LHCN-M2 (cell line): ENCODE measurements around the gene RCVRN. TPM values are rescaled to one million over a fixed set of nuclear protein-coding genes. Genes with fewer than 3 reads are reported as not detected.

Experiments
- DNase-seq: peaks from one replicate; pipeline ENCODE4 v3.0.0-alpha.2; 2012; ENCODE audit warnings: low read depth
- polyA plus RNA-seq: library from polyadenylated mRNA; unstranded; fragments of >200 nt; gene quantifications from one replicate; pipeline ENCODE4 v1.2.1, GENCODE V29; 2012; ENCODE audit warnings: missing spikeins
- total RNA-seq: library from RNA; depleted of rRNA; stranded (reverse); fragments of >200 nt; gene quantifications from 2 replicates; pipeline ENCODE4 v1.2.3, GENCODE V29; 2014; rRNA removed

Gene RCVRN
- not detected in 2 replicates for total RNA-seq
- not detected for polyA plus RNA-seq

DNA sequence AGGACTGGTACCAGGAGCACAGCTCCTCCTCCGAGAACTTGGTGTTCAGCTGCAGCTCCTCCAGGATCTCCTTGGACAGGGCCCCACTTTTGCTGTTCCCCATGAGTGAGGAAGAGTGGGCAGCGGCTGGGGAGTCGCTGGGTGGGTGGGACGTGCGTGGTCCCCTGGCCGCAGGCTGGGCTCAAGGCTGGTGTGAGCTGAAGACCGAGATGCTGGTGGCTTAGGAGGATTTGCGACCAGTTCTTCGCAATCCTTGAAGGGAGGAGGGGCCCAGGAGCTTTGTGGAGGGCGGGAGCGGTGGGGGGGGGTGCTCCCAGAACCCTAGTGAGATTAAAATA lies at the start of gene RCVRN:
Gene RCVRN, minus strand, starts transcription at position 194 of the 338 bp plus-strand sequence. Its CDS starts 91 bp downstream, at position 103.
- DNase-seq: no peak

DNA sequence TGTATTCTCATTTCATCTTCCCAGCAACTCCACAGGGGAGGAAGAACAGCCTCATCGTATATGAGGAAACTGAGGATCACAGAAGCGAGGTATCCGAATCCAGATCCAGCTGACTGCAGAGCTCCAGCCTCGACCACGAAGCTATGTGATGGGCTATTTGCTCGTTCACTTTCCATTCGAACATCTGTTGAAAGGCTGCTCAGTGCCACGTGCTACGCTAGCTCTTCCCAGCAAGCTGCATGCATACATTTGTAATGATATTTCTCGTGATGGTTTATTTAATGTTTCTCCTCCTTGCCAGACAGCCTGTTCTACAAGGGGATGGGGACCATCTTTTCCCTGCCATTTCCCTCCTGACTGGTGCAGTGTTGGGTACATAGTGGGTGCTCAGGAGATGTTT lies 48.4 kb upstream of the RCVRN start:
- DNase-seq: no peak

DNA sequence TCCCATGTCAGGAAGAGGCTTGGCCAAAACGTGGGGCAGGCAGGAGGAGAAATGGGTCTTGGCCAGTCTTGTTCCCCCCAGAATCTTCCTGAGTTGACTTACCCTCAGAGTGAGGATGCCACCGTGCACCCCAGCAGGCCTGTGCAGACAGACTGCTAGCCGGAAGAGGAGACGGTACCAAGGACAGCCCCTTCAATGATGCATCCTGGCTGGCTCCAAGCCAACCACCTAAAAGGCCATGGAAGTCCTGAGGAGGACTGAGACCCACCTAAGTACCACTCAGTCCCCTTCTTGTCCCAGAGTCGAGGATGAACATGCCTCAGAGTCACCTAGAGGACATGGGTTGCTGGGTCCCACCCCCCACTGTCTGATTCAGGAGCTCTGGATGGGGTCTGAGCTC lies 46.7 kb upstream of the RCVRN start:
- no peak for DNase-seq

DNA sequence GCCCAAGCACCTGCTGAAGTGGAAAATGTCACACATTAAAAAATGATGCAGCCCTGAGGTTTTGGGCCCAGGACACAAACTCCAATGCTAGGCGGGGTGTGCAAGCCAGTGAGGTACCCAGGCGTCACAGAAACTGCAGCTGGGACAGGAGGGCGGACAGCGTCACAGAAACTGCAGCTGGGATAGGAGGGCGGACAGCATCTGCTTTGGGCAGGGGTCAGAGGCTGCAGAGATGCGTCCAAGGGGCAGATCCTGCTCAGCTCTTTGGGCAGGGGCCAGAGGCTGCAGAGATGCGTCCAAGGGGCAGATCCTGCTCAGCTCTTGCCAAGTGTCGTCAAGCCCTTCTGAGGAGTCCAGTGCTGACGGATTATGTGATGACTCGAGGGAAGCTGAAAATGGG lies 43.9 kb upstream of the RCVRN start:
- no peak for DNase-seq

DNA sequence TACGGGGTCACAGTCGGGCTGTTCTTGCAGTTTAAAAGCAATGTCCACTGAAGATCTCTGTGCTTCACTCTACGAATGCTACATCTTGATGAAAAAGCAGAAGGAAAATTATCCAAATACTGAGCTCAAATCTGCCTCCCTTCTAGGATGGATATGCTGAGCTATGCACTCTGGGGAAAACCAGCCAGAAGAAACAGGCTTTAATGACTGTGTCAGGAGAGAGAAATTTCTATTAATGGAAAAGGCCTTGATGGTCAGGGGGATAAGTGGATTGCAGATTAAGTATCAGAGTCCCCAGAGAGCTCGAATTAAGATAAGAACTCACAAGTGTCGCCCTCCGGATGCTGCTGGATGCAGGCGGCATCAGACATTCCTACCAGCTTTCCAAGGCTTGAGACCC lies 39.6 kb upstream of the RCVRN start:
- DNase-seq: no peak

DNA sequence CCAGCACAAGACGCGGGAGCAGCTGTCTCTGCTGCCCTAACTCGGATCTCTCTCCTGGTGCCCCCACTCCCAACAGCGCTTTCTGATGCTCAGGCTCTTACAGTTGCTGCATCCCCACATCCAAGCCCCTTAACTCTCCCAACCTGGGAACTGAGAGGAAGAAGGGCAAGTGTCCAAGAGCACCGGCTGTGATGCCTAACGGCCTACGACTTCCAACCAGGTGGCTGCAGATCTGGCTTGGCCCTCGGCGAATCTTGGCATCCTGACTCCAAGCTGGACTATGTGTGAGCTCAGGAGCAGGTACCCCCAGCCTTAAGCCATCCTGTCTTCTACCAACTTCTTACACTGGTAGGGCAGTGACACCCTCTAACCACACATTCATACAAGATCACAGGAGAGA lies 38.3 kb upstream of the RCVRN start:
- DNase-seq: no peak

DNA sequence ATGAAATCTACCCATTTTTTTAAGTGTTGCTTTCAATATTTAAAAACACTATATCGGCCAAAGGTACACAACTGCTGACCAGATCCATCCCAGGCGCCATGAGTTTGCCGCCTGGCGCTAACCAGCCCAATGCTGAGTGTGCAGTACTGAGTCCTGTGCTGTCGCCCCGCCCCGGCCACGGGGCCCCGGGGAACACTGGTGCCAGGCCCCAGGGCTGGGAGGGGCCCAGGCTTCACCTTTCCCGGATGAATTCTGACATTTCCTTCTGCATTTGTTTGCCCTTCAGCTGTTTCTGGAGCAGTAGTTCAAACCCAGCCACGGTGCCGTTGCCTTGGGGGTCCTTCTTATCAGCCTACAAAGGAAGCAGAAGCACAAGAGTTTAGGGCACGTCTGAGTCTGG lies 37.8 kb upstream of the RCVRN start:
- no peak for DNase-seq

DNA sequence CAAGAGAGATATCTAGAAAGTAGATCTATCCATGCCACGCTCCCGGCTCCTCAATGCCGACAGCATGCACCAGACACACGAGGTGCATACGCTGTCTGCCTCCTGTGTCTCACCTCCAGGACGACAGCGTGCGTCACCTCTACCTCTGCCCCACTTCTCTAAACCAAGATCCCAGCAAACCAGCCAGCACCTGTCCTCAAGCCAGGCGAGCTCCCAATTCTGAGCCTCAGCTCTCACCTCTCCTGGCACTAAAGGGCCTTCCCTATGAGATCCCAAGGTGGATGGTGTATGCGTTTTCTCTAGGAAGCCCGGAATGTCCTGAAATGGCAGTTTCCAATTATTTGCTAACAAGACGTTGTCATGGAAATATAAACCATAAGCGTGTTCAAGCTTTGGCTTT lies 36.2 kb upstream of the RCVRN start:
- no peak for DNase-seq

DNA sequence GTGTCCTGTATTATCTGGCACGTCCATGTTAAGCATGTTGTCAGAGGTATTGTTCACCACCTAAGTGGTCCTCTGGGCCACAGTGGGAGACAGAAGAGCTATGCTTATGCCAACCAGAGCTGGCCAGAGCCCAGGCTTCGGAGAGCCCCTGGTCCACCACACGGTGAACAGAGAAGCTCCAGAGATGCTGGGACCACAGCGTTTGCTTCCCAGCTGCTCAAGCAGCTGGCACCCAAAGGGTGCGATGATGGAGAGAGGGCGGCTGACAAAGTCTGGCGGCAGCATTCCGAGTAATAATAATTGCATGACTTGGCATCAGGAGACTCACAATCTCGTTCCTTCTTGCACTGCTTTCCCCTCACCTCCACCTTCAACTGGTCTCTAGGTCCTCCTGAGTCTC lies 35.8 kb upstream of the RCVRN start:
- DNase-seq: no peak

DNA sequence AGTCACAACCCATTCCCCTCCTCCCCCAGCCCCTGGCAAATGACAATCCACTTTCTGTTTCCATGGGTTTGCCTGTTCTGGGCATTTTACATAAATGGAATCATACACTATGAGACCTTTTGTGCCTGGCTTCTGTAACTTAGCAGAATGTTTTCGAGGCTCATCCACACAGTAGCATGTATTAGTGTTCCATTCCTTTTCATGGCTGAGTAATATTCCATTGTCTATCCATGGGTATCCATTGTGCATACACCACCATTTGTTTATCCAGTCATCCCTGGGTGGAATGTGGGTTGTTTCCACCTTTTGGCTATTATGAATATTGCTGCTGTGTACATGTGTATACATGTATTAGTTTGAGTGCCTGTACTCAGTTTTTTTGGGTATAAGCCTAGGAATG lies 33.7 kb upstream of the RCVRN start:
- DNase-seq: no peak

DNA sequence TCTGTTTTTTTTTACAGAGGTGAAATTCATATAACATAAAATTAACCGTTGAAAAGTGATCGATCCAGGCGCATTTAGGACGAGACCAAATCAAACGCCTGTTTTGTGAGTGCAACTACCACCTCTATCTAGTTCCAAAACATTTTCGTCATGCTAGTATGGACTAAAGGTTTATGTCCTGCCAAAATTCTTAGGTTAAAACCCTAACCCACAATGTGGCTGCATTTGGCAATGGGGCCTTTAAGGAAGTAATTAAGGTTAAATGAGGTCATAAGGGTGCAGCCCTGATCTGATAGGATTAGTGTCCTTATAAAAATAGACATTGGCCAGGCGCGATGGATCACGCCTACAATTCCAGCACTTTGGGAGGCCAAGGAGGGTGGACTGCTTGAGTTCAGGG lies 32.8 kb upstream of the RCVRN start:
- no peak for DNase-seq

DNA sequence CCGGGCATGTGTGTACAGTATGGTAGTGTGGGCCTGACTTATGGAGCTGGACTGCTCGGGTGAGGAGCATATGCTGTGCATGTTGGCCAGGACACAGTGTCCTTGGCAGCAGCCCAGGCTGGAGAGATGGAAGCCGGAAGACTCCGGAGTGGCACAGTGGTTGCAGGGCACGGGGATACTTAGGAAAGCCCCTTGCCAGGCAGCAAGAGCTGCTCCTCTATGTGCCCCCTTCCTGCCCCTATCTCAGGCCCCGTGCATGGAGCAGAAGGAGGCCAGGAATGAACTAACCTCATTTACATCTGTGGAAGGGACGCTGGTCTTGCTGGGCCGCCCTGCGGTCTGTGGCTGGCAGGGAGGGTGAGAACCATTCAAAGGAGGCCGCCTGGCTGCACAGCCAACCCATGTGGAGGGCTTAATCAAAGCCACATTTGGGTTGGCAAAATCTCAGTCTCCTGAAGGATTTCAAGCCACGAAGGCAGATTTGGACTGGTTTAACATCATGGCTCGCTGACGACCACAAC lies 32.2 kb upstream of the RCVRN start:
- no peak for DNase-seq

DNA sequence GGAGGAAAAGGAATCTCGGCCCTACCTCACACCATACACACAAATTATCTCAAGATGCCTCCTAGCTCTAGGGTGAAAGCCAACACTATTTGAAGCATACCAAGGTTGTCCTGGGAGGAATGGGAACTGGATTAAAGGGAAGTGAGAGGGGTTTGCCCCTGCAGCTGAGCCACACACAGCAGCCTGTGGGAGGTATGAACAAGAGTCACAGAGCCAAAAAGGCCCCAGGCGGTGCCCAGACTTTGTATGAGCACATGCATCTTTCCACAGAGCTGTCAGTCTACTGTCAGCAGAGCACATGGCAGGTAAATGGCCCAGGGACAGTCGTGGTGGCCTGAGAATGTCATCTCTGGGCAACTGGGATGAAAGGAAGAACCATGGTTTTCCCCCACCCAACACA lies 31.0 kb upstream of the RCVRN start:
- DNase-seq: no peak

DNA sequence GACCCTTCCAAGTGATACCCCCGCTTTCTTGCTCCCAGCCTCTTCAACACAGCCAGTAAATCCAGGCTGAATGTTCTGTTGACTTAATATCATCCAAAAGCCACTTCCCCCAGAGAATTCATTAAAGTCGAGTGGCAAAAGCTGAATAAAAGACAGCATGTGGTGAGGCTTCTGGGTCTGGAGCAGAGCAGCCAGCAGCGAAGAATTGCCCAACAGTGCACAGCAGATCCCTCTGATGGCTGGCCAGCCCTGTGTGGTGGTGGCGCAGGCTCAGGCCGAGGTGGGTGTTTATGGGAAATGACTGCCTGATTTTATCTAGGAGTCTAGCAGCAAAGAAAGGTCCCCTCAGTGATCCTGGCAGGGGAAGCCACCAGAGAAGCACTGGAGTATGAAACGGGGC lies 30.3 kb upstream of the RCVRN start:
- DNase-seq: no peak

DNA sequence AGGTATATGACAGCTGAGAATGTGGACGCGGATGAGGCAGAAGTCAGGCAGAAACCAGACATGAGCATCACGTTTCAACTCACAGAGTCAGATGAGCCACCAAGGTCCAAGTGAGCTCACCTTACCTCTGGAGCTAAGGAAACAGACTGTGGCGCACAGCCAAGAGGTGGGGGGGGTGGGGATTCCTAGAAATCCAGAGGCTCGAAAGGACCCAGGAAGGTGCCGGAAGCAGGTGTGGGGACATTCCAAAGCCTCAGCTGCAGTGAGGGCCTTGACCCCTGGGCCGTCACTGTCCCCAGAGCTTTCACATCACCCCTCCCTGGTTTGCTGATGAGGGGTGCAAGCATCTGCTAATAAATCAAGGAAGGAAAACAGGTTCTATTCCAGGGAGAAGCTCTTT lies 29.3 kb upstream of the RCVRN start:
- no peak for DNase-seq

DNA sequence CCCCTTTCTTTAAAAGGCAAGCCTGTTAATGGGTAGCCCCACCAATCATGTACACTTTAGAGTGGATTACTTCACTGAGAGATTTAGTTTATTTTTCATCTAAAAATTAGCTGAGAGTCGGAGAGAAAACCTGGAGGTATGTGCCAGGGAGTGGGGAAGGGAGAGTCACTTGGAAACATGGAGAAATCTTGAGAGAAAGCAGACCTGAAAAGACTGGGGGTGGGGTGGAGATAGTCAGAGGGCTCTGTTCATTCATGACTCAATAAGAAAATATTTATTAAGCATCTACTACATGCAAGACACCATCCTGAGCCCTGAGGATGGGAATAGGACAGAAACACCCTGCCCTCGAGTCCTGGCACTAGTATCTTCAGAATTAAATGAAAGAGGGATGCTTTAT lies 27.4 kb upstream of the RCVRN start:
- DNase-seq: no peak

DNA sequence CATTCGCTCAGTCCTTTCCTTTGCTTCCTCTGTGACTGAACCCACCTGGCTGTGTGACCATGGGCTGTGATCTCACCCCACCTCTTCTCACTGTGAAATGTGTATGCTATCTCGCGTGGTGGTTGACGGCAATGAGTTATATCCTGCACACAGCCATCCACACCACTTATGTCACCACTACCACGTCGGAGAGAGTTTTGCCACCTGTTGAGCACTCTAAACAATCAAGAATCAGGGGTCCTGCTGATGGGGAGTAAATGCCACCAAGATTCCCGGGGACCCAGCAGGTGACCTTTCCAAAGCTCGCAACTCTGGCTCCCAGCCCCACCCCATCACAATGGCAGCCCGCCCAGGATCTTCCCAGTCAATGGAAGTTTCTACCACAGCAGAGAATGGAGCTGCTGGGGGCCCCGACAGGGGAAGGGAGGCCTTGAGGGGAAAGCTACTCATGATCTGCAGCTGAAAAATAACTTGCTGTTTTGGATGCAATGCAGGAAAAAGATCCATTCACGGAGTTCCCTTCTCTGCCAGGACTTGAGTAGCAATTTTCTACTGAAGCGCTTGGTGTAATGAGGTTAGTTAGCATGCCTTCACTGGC lies 26.2 kb upstream of the RCVRN start:
- no peak for DNase-seq

DNA sequence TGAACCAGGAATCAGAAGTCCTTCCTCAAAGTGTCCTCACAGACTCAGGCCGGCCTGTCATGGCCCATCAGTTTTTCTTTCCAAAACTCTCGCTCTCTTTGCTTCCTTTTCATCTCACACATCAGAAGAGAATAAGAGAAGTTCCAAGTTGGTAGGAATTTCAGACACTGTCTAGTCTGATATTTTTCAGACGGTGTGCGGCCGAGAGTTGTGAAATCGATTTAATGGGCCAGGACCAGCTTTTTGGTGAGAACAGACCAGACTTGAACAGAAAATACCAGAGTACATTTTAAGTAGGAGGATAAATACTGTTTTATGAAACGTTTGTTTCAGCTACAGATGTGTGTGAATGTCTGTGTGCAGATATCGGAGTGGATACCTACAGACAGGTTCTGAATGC lies 24.8 kb upstream of the RCVRN start:
- DNase-seq: no peak

DNA sequence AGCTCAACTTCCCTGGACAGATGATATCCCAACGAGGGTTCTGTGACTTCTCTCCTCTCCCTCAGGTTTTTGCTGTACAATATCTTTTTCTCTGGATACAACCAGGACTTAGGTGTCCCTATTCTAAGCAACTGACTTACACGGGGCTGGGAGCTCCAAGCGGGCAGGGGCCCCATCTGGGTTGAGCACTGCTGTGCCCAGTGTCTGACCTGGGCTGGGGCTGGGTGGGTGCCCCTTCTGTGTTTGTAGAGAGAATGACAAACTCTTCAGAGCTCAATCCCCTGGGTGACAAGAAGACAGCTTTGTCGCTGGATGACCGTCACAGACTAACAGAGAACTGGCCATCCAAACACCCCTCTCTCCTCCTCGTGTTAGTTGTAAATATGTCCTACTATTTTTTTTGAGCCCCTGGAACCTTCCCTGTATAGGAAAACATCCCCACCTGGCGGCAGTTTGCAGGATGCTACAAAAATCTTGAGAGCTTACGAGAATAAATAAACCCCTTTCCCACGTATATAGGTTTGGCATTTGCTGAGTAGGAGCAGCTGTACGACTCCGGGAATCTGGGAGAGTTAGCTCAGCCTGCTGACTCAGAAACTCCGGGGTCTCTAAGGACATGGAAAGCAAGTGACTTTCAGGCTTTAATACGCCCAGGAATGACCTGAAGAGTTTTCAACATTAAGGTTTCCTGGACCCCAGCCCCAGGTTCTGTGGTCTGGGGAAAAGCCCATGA lies 23.7 kb upstream of the RCVRN start:
- DNase-seq: peak; percentile 56

DNA sequence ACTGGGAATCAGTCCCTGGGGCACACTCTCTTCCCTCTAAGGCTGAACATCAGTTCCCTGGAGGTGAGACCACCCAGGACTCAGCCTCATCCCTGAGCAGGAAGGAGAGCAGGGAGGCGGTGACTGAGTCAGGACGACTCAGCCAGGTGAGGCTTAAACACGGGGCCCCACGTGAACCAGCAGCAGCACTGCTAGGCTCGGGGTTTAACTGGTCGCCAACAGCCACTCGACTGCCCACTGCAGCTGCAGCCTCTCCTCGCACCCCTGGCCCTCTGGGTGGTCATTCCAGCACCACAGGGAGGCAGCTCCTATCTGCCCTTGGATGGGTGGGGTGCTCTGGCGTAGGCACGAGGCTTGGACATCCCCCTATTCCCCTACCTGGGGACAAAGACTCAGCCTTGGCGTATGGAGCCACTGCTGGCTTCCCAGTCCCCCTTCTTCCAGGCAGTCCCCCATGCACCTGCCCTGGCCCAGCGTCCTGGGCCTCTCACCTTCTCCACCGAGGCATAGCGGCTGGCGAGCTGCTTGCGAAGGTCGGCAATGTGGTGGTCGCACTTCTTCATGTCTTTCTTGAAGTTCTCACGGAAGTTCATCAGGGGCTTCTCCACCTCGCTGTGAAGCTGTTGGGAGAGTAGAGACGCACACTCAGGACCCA lies 21.2 kb upstream of the RCVRN start:
- no peak for DNase-seq

DNA sequence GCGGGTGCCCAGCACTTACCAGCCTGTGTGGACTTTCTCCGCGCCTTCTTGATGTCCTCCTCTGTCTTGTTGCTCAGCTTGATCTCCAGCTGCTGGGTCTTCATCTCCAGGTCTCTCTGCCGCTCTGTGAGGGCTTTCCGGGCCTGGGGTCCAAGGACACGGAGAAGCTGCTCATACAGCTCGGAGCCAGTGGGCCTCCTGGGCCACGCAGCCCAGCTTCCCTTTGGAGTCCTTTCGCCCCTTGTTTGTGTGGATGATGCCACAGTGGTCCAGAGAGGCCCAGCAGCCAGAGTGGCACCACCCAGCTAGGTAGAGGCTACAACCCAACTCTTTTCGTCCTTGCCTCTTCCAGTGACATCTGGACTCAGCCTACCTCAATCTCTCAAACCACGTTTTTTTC lies 20.4 kb upstream of the RCVRN start:
- no peak for DNase-seq

DNA sequence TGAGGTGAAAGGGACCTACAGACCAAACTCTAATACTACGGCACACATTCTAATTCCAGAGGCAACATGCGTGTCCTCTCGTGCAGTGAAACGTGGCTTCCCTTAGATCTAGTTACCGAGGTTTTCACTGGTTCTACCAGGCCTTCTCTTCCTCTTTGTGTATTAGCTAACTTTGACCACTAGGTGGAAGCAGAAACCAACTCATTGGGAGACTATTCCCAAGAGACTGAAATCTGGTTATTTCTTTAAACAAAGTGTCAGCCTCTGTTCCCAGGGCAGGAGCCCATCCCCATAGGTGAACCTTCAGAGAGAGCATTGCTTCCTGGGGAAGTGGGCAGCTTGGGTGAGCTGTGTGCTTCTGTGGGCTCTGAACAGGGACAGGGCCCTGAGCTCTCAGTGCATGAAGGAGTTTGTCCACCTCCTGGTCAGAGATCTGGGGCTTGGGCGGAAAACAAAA lies 19.7 kb upstream of the RCVRN start:
- DNase-seq: peak; percentile 57
